Upper lobe of right lung (tissue), 1 donor: ENCODE results near the gene EID1. TPM values are rescaled to one million over a fixed set of nuclear protein-coding genes. Genes with fewer than 3 reads are reported as not detected.

Source experiments
- ATAC-seq: fragments of 200-7000 bp; cut with Tn5 transposase; one replicate; pipeline ENCODE4 v1.9.1; 2020; ENCODE audit warnings: mild to moderate bottlenecking, moderate library complexity
- DNase-seq: peaks from one replicate; pipeline ENCODE4 v3.0.0-alpha.2; 2020
- H3K27ac ChIP-seq: fragments of 200-600 bp; one replicate; pipeline ENCODE4 v1.8.0; 2022
- H3K27me3 ChIP-seq: fragments of 200-600 bp; one replicate; pipeline ENCODE4 v1.8.0; 2022; ENCODE audit warnings: mild to moderate bottlenecking
- H3K36me3 ChIP-seq: fragments of 200-600 bp; one replicate; pipeline ENCODE4 v1.8.0; 2022
- H3K4me1 ChIP-seq: fragments of 200-600 bp; one replicate; pipeline ENCODE4 v1.8.0; 2022
- H3K4me3 ChIP-seq: fragments of 200-600 bp; one replicate; pipeline ENCODE4 v1.8.0; 2022; ENCODE audit warnings: mild to moderate bottlenecking
- H3K9me3 ChIP-seq: fragments of 200-600 bp; one replicate; pipeline ENCODE4 v1.8.0; 2022
- CTCF ChIP-seq: fragments of 200-600 bp; IDR thresholded peaks from one replicate; pipeline ENCODE4 v1.8.0; 2022; ENCODE audit warnings: antibody characterized with exemption
- intact Hi-C: fragments of 100-400 bp; cut with DNase I; formaldehyde crosslinking; loops from one replicate; pipeline ENCODE4 v1.11.0; 2022
- total RNA-seq: library from RNA; stranded (reverse); fragmentation: NEBNext Ultra II Directional; extraction: Animal tissue kit (Norgen Biotek cat#: 25700); gene quantifications from one replicate; pipeline ENCODE4 v1.2.1, GENCODE V29; 2021
- donor health status: DM: no; HTN: yes; CAD: no; lungs with severe emphysema.

Gene EID1
- total RNA-seq, 1 donor from 2014 or later = 95.3 TPM

DNA sequence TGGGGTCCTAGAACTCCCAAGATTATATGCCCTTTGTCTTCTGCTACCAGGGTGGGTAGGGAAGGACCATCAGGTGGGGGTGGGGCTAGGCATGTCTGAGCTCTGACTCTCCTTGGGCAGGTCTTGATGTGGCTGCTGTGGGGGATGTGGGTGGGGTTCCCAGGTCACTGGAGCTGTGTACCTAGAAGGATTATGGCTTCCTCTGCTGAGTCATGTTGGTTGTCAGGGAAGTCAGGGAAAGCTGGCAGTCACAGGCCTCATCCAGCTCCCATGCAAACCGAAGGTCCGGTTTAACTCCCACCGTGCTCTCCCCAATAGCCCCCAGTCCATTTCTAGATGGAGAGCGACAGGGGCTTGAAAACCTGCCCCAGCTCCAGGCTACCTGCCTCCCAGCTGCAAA lies 35.2 kb downstream of the EID1 start:
- DNase-seq = no peak
- no peaks in the 10 kb centered on the region for H3K4me1 ChIP-seq
- H3K27ac ChIP-seq = no peak overlapping the region
- H3K36me3 ChIP-seq = no peaks in the 10 kb centered on the region
- TF ChIP-seq CTCF = no peak
- no peak overlapping the region for H3K4me3 ChIP-seq
- intact Hi-C loops = no loop called here
- ATAC-seq = no peak
- no peaks in the 10 kb centered on the region for H3K9me3 ChIP-seq
- H3K27me3 ChIP-seq = no peaks in the 10 kb centered on the region

DNA sequence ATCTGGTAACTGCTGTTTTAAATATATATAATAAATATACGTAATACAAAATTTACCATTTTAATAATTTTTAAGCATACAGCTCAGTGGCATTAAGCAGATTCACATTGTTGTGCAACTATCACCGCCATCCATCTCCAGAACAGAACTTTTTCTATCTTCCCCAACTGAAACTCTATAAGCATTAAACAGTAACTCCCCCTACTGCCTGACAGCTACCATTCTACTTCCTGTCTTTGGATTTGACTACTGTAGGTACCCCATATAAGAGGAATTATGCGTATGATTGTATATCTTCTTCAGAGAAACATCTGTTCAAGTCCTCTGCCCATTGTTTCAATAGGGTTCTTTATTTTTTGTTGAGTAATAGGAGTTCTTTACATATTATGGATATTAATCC lies 36.8 kb downstream of the EID1 start:
- TF ChIP-seq CTCF = no peak
- Histone ChIP-seq H3K27ac (no peak overlapping the region), H3K9me3 (no peaks in the 10 kb centered on the region), H3K4me3 (no peak overlapping the region), H3K36me3 (no peaks in the 10 kb centered on the region), H3K27me3 (no peaks in the 10 kb centered on the region), H3K4me1 (no peaks in the 10 kb centered on the region)
- intact Hi-C loops = no loop called here
- ATAC-seq (no peak), DNase-seq (no peak)

DNA sequence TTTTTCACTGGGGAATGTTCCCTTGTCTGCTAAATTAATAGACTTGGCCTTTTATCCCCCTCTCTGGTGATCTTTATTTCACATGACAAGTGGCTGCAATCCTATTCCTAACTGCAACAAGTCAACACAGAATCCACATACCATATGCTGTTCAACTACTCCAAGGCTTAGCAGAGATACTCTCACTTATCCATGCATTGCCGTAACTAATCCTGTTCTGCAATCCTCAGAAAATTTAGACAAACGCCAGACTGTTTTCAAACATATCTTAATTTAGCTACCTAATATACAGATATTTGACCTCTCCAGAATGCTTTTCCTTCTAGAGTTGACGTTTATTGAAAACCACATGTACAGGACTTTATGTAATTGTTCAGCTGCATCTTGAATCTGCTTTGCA lies 37.9 kb downstream of the EID1 start:
- intact Hi-C loops = no loop called here
- Histone ChIP-seq H3K9me3 (no peaks in the 10 kb centered on the region), H3K36me3 (no peaks in the 10 kb centered on the region), H3K4me3 (no peak overlapping the region), H3K4me1 (no peaks in the 10 kb centered on the region), H3K27ac (no peak overlapping the region), H3K27me3 (no peaks in the 10 kb centered on the region)
- DNase-seq (no peak), ATAC-seq (no peak)
- no peak for TF ChIP-seq CTCF

DNA sequence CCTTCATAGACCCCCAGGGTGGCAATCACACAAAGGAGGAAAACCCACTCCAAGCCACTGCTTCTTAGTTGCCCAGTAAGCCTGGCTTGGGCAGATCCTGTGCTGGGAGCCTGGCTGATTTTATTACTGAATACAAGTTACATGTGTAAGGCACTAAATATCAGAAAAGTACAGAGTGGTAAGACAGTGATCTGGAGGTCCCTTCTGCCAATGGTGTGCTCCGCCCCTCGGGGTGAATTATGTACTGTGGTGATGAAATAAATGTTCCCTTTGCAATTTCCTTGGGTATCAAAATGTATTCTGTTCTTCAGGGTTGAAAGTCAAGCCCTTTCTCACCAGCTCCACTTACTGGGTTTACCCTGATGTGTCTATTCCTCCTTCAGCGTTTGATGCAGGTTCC lies 38.8 kb downstream of the EID1 start:
- Histone ChIP-seq H3K27me3 (no peaks in the 10 kb centered on the region), H3K9me3 (no peaks in the 10 kb centered on the region), H3K4me3 (no peak overlapping the region), H3K36me3 (no peaks in the 10 kb centered on the region), H3K4me1 (no peaks in the 10 kb centered on the region), H3K27ac (no peak overlapping the region)
- no peak for TF ChIP-seq CTCF
- intact Hi-C loops = no loop called here
- DNase-seq (no peak), ATAC-seq (no peak)

DNA sequence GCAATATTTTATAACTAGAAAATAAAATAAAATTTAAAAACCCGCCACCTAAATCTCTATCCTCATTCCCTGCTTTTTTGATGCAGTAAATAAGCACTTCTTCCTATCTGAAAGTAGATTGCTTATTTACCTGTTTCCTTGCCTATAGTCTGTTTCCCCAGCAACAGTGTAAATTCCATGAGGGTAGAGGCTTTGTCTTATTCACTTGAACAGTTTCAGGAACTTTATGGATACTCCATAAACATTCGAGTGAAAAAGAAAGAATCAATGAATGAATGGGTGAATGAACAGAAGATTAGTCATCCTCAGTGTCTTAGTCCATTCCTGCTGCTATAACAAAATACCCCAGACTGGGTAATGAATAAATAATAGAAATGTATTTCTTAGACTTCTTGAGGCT lies 44.1 kb downstream of the EID1 start:
- Histone ChIP-seq H3K27me3 (no peaks in the 10 kb centered on the region), H3K36me3 (no peaks in the 10 kb centered on the region), H3K4me3 (no peak overlapping the region), H3K9me3 (no peaks in the 10 kb centered on the region), H3K4me1 (no peaks in the 10 kb centered on the region), H3K27ac (no peak overlapping the region)
- intact Hi-C loops = no loop called here
- no peak for TF ChIP-seq CTCF
- DNase-seq (no peak), ATAC-seq (no peak)
